CD4-positive, alpha-beta T cell treated with Interleukin-6 for 4 hours (primary cell): ENCODE data around the gene HLCS.
"Not testable (repeated sequence)": the region's sequence is repeated elsewhere in the genome, so short reads cannot be mapped to it uniquely, and the experiment has no call there.

Experiments used
- DNase-seq: peaks from one replicate; pipeline ENCODE4 v3.0.0-alpha.2; 2020; ENCODE audit warnings: mixed read lengths

Gene HLCS

GRCh38 chr21:36955783-36956182, 10.7 kb downstream of the HLCS start:
- no peak for DNase-seq

DNA sequence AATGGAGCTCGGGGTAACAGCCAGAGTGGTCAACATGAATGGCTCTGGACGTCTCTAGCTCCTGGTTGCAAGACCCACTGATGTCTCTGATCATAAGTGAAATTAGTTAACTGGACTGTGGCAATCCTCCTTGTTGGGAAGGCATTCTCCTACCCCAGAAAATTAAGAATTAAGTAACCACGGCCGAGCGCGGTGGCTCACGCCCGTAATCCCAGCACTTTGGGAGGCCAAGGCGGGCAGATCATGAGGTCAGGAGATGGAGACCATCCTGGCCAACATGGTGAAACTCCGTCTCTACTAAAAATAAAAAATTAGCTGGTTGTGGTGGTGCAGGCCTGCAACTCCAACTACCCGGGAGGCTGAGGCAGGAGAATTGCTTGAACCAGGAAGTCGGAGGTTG, 14.1 kb downstream of the HLCS start:
- not testable (repeated sequence) for DNase-seq

- DNase-seq: no peak
These were observed 17.0 kb downstream of the HLCS start for GRCh38 chr21:36949171-36950141.

DNA sequence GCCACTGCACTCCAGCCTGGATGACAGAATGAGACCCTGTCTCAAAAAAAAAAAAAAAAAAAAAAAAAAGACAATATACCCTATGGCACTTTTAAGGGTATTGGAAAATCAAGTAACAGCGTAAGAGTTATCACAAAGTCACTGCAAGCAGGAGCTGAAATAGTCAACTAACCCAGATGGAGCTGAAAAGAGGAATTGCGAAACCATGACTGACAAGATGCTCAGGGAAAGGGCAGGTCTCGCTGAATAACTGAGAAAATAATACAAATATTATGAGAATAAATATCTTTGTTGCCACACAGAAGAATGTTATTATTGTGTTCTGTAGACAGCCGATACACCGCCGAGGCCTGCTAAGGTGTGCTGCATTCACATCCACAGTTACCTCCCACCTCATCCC, 17.8 kb downstream of the HLCS start:
- no peak for DNase-seq

DNA sequence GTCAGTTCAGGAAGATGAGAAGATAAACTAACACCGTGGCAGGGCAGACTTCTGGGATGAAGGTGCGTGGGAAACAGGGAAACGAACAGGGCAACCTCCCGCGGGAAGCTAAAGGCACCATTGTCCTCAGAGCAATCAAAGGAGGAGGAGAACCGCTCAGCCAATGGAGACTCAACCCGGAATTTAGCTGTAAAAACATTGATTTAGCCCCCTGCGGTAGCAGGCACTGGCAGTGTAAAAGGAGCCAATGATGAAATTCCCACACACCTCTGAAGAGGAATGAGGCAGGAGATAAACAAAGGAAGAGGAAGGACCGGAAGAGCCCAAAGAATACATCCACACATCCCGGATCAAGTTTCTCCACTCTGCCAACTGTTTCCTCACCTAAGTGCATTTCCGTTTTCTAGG, 19.5 kb downstream of the HLCS start:
- DNase-seq: no peak

- DNase-seq: no peak
These were observed 20.9 kb downstream of the HLCS start for GRCh38 chr21:36945496-36946138.

DNA sequence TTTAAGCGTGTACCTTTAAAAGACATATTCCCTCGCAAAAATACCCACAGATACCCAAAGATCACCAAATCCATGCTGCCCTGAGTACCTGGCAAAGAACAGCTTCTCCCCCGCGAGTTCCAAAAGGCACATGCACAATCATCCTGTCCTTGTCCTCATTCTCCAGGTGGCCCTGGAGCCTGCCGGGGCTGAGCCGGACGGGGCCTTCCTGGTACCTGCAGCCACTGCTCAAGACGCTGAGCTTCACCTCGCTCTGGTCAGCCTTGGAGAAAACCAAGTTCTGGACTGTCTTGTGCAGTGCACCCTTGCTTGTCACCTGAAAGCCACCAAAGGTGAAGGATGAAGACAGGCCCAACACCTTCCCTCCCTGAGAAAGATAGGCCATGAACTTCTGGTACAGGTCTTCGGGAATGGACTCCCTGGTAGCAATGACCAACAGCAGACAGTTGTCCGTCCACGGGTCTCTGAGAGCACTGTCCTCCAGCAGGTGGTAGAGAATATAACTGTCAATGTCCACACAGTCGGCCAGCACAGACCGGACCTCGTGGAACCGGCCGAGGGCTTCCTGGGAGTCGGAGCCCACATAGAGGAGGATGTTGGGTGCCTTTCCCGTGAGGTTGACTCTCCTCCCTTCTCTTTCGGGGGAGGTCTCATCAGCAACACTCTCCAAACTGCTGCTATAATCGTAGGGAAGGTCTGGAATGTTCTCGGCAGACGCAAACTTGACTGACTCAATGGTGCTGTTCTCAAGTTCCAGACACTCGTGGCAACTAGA, 29.9 kb downstream of the HLCS start:
- DNase-seq: no peak

- DNase-seq: no peak
These were observed 31.5 kb downstream of the HLCS start for GRCh38 chr21:36934864-36935420.

DNA sequence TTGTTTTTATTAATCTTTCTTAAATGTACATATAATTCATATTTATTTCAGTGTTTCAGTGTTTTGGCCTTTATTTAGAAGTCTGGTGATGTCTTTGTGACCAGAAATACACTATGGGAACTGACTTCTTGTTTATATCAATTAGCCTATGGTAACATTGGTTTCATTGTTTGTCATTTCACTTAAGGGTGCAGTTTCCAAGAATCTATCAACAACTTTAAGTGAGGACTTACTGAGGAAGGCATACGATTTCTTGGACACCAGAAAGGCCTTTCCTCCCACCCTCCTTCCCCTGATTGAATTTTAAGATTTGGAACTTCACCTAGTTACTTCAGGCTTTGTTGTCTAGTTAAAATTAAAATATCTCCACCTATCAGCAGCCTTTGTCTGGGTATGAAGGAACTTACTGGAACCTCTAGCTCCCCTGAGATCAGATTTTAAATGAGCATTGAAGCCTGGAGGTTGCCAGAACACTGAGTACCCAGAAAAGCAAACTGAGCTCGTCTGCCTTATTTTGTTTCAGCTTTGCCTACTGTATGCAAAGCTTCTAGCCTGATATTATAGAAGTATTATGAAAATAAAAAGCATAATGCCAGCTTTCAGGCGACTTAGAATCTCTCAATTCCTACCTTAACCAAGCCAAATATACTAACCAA, 34.2 kb downstream of the HLCS start:
- DNase-seq: no peak

GRCh38 chr21:36929622-36930021, 36.8 kb downstream of the HLCS start:
- DNase-seq: no peak

GRCh38 chr21:36928960-36929359, 37.5 kb downstream of the HLCS start:
- no peak for DNase-seq

DNA sequence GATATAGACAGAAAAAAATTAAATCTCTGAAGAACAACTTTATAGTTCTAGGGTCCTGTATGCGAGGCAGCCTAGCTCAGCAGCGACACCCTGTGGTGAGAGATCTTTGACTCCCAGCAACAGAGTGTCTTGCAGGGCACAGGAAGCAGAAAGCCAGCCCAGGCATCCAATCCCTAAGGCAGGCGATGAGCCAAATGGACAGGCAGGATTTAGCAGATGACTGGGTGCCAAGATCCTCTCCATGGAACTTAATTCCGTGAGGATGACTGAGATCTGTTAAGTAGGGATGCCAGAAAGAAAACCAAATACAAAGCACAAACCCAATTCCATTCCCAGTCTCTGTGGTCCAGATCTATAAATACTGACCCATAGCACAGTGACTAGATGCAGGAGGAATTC, 38.8 kb downstream of the HLCS start:
- DNase-seq: peak; percentile 78

DNA sequence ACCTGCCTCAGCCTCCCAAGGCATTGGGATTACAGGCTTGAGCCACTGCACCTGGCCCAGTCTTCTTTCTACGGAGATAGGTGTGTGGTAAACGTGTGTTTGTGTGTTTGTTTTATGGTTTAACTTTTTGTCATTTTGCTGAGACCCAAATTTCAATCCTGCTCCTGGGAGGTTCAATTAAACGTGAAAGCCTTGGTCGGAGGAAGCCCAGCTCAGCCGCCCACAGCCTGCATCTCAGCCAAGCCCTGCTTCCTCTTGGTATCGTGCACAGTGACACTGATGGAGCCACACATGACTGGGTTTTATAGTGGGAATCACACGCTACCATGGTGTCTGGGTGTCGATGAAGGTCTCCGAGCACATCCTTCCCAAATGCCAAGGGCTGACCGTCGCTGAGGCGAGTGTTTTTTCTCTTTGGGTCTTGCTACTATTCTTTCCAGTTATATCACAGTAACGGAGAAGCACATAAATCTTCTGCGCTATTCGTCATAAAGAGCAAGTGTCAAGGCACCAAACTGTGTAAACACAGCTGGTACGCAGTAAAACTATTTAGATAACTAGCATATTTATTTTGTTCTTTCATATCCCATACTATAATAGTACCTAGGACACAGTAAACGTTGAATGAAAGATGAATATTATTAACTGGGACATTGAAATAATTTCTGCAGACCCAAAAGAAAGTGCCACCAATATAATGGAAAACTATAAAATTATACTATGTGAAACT, 39.3 kb downstream of the HLCS start:
- DNase-seq: no peak

DNA sequence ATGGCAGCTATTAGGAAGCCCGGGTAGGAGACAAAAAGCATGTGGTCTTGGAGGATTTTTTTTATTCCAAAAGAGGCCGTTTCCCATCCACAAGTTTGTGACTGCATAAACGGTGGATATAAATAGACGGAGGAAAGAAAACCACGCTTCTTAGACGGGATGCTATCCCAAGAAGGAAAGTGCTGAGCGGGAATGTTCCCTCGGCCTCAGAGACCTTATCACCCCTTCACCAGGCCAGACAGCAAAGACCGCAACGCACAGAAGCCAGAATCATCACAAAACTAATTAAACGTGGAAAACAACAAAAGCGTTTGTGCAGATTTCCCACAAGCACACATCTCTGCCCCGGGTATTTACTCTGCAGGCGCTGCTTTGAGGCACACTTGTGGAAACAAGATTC, 43.2 kb downstream of the HLCS start:
- no peak for DNase-seq

DNA sequence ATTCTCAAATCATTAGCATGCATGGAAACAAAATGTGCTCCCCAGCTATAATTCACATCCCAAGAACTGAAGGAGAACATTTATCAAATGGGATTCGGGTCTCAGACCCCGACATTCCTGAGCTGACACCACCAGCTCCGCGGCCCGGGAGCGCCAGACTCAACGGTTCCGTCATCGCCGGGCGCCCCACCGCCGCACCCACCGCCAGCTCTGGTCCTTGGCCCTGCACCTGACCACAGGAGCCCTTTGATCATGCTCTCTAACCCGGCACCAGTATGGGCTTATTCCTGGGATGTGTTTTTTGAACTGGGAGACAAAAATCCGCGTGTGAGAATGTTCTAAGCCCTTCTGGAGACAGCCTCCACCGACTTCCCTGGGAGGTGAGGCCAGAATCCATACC, 43.6 kb downstream of the HLCS start:
- DNase-seq: no peak

GRCh38 chr21:36918291-36918690, 48.2 kb downstream of the HLCS start:
- DNase-seq: no peak

DNA sequence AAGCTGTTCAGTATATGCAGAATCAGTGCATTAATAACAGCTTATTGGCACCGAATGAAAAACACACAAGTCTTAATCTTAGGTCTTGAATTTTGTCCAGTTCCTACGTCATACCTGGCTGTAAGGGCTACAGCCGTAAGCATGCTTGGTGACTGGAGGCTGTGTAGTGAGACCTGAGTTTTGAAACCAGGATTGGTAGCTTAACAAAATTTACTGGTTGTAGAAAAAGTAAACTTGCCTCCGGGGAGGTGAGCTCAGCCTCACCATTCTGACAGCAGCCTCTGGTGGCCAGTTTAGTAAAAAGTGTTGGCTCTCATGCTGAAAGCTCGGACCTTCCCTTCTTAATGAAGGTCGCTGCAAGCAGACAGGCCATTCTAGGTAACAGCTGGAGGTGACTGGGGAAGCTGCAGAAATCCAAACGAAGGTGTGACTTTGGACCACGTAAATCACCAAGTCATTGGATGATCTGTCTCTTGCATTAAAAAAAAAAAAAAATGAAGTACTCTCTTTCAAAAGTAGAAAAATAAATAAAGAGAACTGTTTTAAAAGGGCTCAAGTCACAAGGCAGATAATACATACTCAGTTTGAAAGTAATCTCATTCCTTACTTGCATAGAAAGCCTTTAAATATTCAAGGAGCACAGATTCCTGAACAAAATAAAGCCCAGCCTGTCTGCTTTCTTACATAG, 48.9 kb downstream of the HLCS start:
- DNase-seq: no peak

DNA sequence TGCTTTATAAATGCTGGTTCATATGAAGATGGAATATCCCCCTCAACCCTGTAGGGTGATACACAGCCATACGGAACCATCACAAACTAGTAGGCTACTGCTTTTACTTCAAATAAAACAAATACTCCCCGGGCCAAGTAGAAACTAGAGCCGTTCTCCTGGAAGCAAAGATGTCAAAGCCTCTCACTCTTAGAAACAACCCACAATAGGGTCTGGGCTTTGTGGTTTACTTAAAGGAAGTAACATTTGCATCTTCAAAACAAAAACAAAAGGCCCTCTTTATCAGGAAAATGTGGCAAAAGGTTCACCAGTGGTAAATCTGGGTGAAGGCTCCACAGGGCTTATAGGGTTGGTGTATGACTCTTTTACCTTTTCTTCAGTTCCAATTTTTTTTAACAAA, 49.8 kb downstream of the HLCS start:
- DNase-seq: no peak

DNA sequence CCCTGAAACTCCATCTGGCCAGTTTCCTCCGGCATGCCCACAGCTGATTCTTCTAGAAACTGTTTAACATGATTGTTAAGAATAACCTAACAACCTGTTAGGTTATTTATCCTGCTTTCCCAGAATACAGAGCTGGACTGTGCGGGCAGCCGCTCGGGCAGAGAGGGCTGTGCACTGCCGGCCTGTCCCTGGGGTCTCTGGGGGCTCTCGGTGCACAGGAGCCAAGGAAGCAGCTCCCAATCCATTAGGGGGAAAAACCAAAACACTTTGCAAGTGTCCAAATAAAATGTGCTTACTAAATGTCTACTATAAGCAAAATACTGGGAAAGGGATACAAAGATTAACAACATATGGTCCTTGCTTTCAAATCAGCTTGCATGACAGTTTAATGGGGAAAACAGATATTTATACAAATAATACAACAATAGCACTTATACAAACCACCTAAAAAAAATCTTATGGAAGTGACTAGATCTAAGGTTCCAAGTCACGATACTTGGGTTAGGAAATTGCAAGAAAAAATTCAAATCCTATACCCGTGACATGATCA, 50.7 kb downstream of the HLCS start:
- DNase-seq: no peak

- no peak for DNase-seq
These were observed 51.3 kb downstream of the HLCS start for GRCh38 chr21:36915014-36915695.
